HepG2 (cell line): Measurements from ENCODE around the gene HSPA1A. TPM values are rescaled to one million over a fixed set of nuclear protein-coding genes. Genes with fewer than 3 reads are reported as not detected.

Experiments used
- GATA4 ChIP-seq: sonication (generic); IDR thresholded peaks from 2 replicates; pipeline ENCODE4 v1.6.1; 2016; ENCODE audit warnings: antibody characterized with exemption, low read depth, borderline replicate concordance
- KAT2B ChIP-seq: fragments of 150-350 bp; IDR thresholded peaks from 2 replicates; pipeline ENCODE4 v1.6.1; 2014; ENCODE audit warnings: low read depth, low read length, borderline replicate concordance
- KDM5A ChIP-seq: fragments of 200-600 bp; sonication (generic); IDR thresholded peaks from 2 replicates; pipeline ENCODE4 v1.7.0; 2018; ENCODE audit warnings: antibody characterized with exemption, mild to moderate bottlenecking, low read length, borderline replicate concordance
- MBNL3 ChIP-seq: fragments of 250-450 bp; sonication (Bioruptor Pico); conservative IDR thresholded peaks from 2 replicates; pipeline ENCODE4 v1.8.0; 2022; ENCODE audit warnings: mild to moderate bottlenecking, inconsistent platforms
- MXD1 ChIP-seq: sonication (generic); formaldehyde crosslinking; IDR thresholded peaks from 2 replicates; pipeline ENCODE4 v1.4.0; 2020; ENCODE audit warnings: mild to moderate bottlenecking, missing genetic modification reagents
- NPAS2 ChIP-seq: sonication (generic); formaldehyde crosslinking; IDR thresholded peaks from 2 replicates; pipeline ENCODE4 v1.8.0; 2022; ENCODE audit warnings: mild to moderate bottlenecking, missing genetic modification reagents, borderline replicate concordance
- NR1H2 ChIP-seq: sonication (generic); formaldehyde crosslinking; IDR thresholded peaks from 2 replicates; pipeline ENCODE4 v1.8.1; 2022; ENCODE audit warnings: low read depth, missing genetic modification reagents, borderline replicate concordance
- ZFP36L2 ChIP-seq: sonication (generic); formaldehyde crosslinking; IDR thresholded peaks from 2 replicates; pipeline ENCODE4 v1.4.0; 2020; ENCODE audit warnings: missing genetic modification reagents
- ZNF607 ChIP-seq: sonication (generic); formaldehyde crosslinking; IDR thresholded peaks from 2 replicates; pipeline ENCODE4 v1.5.1; 2020; ENCODE audit warnings: missing genetic modification reagents, mild to moderate bottlenecking, borderline replicate concordance
- ZNF879 ChIP-seq: sonication (generic); formaldehyde crosslinking; IDR thresholded peaks from 2 replicates; pipeline ENCODE4 v1.8.1; 2023; ENCODE audit warnings: missing genetic modification reagents
- polyA plus RNA-seq, 8 experiments: library from polyadenylated mRNA; depleted of rRNA in 3 of 8; stranded (reverse) in 7 of 8; unstranded in 1 of 8; fragments of >200 nt; fragmentation: Illumina TruSeq in 4 of 8; extraction: Trizol in 4 of 8; gene quantifications; 2 replicates each; pipeline versions ENCODE4 v1.2.1 to v1.2.3, GENCODE V29; 2011 to 2016; ENCODE audit warnings: low read depth in 4 of 8, missing spikeins in 1 of 8, mixed read lengths in 1 of 8; ENCODE audit not compliant: insufficient read depth in 1 of 8
- total RNA-seq, 5 experiments: library from RNA; depleted of rRNA; stranded (reverse); fragments of >200 nt; fragmentation: Illumina TruSeq; extraction: Trizol; gene quantifications; 2 replicates each; pipeline ENCODE4 v1.2.3, GENCODE V29; 2016; ENCODE audit warnings: low read depth in 1 of 5
- TF ChIP-seq, protein P1 (sequence below): sonication (generic); formaldehyde crosslinking; IDR thresholded peaks from 2 replicates; pipeline ENCODE4 v1.8.0; 2022; ENCODE audit warnings: mild to moderate bottlenecking, missing genetic modification reagents, borderline replicate concordance
- TF ChIP-seq, protein P2 (sequence below): sonication (generic); formaldehyde crosslinking; IDR thresholded peaks from 2 replicates; pipeline ENCODE4 v1.4.0; 2020; ENCODE audit warnings: missing genetic modification reagents, borderline replicate concordance
- TF ChIP-seq, protein P3 (sequence below): sonication (generic); formaldehyde crosslinking; IDR thresholded peaks from 2 replicates; pipeline ENCODE4 v1.5.0; 2020; ENCODE audit warnings: missing genetic modification reagents
- TF ChIP-seq, protein P4 (sequence below): sonication (generic); formaldehyde crosslinking; IDR thresholded peaks from 2 replicates; pipeline ENCODE4 v1.4.0; 2020; ENCODE audit warnings: missing genetic modification reagents

The HSPA1A gene
- total and polyA plus RNA-seq, 2 of the 13 experiments (the other 11 are each of a cell fraction or from before 2014, with no cell fraction given), result 44.5 to 85.0 TPM

DNA sequence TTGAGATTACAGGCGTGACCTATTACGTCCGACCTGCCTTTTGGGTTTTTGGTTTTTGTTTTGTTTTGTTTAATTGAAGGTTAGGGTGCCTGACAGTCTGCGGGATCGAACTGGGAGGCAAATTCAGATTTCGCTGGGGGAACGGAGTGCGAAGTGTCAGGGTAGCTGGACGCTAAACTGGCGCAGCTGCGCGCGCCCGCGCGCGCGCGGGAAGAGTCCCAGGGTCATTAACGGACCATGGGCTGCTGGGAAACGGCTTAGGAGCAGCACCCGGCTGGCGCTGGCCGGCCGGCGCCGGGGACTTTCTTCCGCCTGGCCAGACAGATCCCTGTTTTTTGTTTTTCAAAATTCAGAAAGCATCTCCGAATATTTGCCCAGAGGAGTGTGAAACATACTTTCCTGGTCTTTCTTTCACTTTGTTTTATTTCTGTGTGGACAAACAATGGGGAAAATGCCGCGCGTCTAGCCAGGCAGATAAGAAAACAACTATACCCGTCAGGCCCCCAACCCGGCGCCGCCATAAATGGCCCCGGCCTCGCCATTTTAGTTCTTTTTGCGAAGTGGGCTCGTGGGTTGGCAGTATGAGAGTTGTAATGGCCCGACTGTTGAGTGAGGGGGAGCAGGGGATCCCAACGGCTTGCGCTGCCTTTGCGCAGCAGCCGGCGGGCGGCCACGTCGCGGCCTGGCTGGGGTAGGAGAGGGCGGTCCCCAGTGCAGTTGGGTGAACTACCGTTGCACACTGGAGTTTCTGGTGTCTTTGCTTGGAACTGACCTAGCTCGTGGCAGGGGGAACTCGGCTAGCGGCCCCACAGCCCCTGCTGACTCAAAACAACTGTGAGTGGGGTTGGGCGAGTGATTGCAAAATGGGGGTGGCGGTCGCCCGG, 19.3 kb downstream of the HSPA1A start (continued):
- TF ChIP-seq NPAS2 (no peak), GATA4 (peak; percentile 84), MXD1 (CRISPR knock-in tag) (peak; percentile 56), NR1H2 (CRISPR knock-in tag) (peak; percentile 70; the same call in 1 of the 2 replicates), KAT2B (no peak), MBNL3 (CRISPR knock-in tag) (no peak), KDM5A (peak; percentile 85), ZFP36L2 (CRISPR knock-in tag) (no peak), ZNF607 (peak; percentile 49; the same call in 1 of the 2 replicates), ZNF879 (peak; percentile 64; the same call in 1 of the 2 replicates)
- TF ChIP-seq, protein P1, sequence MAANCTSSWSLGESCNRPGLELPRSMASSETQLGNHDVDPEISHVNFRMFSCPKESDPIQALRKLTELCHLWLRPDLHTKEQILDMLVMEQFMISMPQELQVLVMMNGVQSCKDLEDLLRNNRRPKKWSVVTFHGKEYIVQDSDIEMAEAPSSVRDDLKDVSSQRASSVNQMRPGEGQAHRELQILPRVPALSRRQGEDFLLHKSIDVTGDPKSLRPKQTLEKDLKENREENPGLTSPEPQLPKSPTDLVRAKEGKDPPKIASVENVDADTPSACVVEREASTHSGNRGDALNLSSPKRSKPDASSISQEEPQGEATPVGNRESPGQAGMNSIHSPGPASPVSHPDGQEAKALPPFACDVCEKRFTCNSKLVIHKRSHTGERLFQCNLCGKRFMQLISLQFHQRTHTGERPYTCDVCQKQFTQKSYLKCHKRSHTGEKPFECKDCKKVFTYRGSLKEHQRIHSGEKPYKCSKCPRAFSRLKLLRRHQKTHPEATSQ (CRISPR knock-in tag), result peak; percentile 75; the same call in 1 of the 2 replicates
- TF ChIP-seq, protein P2, sequence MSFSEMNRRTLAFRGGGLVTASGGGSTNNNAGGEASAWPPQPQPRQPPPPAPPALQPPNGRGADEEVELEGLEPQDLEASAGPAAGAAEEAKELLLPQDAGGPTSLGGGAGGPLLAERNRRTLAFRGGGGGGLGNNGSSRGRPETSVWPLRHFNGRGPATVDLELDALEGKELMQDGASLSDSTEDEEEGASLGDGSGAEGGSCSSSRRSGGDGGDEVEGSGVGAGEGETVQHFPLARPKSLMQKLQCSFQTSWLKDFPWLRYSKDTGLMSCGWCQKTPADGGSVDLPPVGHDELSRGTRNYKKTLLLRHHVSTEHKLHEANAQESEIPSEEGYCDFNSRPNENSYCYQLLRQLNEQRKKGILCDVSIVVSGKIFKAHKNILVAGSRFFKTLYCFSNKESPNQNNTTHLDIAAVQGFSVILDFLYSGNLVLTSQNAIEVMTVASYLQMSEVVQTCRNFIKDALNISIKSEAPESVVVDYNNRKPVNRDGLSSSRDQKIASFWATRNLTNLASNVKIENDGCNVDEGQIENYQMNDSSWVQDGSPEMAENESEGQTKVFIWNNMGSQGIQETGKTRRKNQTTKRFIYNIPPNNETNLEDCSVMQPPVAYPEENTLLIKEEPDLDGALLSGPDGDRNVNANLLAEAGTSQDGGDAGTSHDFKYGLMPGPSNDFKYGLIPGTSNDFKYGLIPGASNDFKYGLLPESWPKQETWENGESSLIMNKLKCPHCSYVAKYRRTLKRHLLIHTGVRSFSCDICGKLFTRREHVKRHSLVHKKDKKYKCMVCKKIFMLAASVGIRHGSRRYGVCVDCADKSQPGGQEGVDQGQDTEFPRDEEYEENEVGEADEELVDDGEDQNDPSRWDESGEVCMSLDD, result peak; percentile 82; the same call in 1 of the 2 replicates
- TF ChIP-seq, protein P3, sequence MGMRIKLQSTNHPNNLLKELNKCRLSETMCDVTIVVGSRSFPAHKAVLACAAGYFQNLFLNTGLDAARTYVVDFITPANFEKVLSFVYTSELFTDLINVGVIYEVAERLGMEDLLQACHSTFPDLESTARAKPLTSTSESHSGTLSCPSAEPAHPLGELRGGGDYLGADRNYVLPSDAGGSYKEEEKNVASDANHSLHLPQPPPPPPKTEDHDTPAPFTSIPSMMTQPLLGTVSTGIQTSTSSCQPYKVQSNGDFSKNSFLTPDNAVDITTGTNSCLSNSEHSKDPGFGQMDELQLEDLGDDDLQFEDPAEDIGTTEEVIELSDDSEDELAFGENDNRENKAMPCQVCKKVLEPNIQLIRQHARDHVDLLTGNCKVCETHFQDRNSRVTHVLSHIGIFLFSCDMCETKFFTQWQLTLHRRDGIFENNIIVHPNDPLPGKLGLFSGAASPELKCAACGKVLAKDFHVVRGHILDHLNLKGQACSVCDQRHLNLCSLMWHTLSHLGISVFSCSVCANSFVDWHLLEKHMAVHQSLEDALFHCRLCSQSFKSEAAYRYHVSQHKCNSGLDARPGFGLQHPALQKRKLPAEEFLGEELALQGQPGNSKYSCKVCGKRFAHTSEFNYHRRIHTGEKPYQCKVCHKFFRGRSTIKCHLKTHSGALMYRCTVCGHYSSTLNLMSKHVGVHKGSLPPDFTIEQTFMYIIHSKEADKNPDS, result no peak
- TF ChIP-seq, protein P4, sequence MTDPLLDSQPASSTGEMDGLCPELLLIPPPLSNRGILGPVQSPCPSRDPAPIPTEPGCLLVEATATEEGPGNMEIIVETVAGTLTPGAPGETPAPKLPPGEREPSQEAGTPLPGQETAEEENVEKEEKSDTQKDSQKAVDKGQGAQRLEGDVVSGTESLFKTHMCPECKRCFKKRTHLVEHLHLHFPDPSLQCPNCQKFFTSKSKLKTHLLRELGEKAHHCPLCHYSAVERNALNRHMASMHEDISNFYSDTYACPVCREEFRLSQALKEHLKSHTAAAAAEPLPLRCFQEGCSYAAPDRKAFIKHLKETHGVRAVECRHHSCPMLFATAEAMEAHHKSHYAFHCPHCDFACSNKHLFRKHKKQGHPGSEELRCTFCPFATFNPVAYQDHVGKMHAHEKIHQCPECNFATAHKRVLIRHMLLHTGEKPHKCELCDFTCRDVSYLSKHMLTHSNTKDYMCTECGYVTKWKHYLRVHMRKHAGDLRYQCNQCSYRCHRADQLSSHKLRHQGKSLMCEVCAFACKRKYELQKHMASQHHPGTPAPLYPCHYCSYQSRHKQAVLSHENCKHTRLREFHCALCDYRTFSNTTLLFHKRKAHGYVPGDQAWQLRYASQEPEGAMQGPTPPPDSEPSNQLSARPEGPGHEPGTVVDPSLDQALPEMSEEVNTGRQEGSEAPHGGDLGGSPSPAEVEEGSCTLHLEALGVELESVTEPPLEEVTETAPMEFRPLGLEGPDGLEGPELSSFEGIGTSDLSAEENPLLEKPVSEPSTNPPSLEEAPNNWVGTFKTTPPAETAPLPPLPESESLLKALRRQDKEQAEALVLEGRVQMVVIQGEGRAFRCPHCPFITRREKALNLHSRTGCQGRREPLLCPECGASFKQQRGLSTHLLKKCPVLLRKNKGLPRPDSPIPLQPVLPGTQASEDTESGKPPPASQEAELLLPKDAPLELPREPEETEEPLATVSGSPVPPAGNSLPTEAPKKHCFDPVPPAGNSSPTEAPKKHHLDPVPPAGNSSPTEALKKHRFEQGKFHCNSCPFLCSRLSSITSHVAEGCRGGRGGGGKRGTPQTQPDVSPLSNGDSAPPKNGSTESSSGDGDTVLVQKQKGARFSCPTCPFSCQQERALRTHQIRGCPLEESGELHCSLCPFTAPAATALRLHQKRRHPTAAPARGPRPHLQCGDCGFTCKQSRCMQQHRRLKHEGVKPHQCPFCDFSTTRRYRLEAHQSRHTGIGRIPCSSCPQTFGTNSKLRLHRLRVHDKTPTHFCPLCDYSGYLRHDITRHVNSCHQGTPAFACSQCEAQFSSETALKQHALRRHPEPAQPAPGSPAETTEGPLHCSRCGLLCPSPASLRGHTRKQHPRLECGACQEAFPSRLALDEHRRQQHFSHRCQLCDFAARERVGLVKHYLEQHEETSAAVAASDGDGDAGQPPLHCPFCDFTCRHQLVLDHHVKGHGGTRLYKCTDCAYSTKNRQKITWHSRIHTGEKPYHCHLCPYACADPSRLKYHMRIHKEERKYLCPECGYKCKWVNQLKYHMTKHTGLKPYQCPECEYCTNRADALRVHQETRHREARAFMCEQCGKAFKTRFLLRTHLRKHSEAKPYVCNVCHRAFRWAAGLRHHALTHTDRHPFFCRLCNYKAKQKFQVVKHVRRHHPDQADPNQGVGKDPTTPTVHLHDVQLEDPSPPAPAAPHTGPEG (CRISPR knock-in tag), result peak; percentile 98
